ENCODE results near the gene SMIM5. TPM values are rescaled to one million over a fixed set of nuclear protein-coding genes. Genes with fewer than 3 reads are reported as not detected.

Gene SMIM5
- total RNA-seq, 1 experiment from 2014 or later, result 0.24 TPM

DNA sequence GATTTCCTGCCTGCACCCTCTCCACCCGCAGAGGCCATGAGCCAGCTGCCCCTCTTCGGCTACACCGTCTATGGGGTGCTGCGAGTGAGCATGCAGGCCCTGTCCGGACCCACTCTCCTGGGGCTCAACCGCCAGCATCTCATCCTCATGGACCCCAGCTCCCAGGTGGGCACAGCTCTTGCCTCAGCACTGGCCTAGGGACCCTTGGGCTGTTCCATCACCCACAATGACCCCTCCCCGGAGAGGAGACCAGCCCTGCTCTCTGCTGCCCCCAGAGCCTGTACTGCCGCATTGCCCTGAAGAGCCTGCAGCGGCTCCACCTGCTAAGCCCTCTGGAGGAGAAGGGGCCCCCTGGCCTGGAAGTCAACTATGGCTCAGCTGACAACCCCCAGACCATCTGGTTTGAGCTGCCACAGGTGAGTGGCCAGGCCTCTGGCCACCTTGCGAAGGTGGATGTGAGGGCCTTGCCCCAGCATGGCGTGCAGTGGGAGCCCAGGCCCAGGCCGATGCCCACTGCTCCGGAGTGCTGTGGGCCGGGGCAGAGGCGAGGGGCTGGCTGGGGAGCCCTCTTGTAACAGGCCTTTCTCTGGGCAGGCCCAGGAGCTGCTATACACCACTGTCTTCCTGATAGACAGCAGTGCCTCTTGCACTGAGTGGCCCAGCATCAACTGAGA lies 7.3 kb upstream of the SMIM5 start:
- Histone ChIP-seq H3K23me2 (ENCODE audit: insufficient read length, low read depth, low read length, poor library complexity, severe bottlenecking) (no peaks in the 10 kb centered on the region), H2BK20ac (ENCODE audit: low read depth, low read length, poor library complexity, severe bottlenecking) (no peak overlapping the region), H3K23ac (ENCODE audit: insufficient read length, low read depth, low read length) (no peak overlapping the region), H3K9me3 (ENCODE audit: control insufficient read depth, low read depth, low read length) (no peaks in the 10 kb centered on the region), H2BK120ac (ENCODE audit: low read depth, low read length, poor library complexity, severe bottlenecking) (no peak overlapping the region), H2BK5ac (ENCODE audit: insufficient read length, low read length) (no peak overlapping the region), H4K8ac (replicated peaks; ENCODE audit: insufficient read length, low read depth, low read length) (no peak overlapping the region), H4K20me1 (ENCODE audit: control insufficient read depth, insufficient read depth, insufficient read length) (no peaks in the 10 kb centered on the region), H4K5ac (ENCODE audit: insufficient read length, low read depth, low read length) (no peak overlapping the region), H4K91ac (ENCODE audit: insufficient read length, low read depth, low read length) (no peak overlapping the region), H3K4ac (ENCODE audit: low read depth, low read length) (no peak overlapping the region), H3K4me1 (ENCODE audit: insufficient read depth, low read length) (no peaks in the 10 kb centered on the region), H3K9ac (ENCODE audit: extremely low read depth, insufficient read length, low read length) (no peak overlapping the region), H3K79me1 (ENCODE audit: insufficient read depth, low read depth, low read length, poor library complexity, severe bottlenecking) (no peaks in the 10 kb centered on the region), H2AFZ (ENCODE audit: low read length) (no peak overlapping the region), H3K79me2 (ENCODE audit: insufficient read depth, low read length) (no peaks in the 10 kb centered on the region), H3K14ac (ENCODE audit: insufficient read depth, low read length) (no peak overlapping the region), H3K56ac (ENCODE audit: insufficient read length, low read depth, low read length) (no peak overlapping the region), H2BK15ac (ENCODE audit: low read depth, low read length) (no peak overlapping the region), H3K4me2 (ENCODE audit: insufficient read depth, insufficient read length, low read length) (no peak overlapping the region), H2AK5ac (ENCODE audit: insufficient read length, low read length) (no peak overlapping the region), H3T11ph (ENCODE audit: low read length) (no peak overlapping the region), H3K18ac (ENCODE audit: insufficient read length, low read depth, low read length) (no peak overlapping the region), H2BK12ac (ENCODE audit: insufficient read length, low read depth, low read length) (no peak overlapping the region), H3K27ac (ENCODE audit: insufficient read length, low read depth, low read length) (no peak overlapping the region), H3K27me3 (ENCODE audit: insufficient read depth, low read length) (no peaks in the 10 kb centered on the region; the same call in 1 of the 2 replicates)
- no peak overlapping the region for H3K4me3 Mint-ChIP-seq
- H3K36me3 Mint-ChIP-seq (ENCODE audit: insufficient read depth in 1 of 3, low read depth in 3 of 3), result peaks cover 0 to 15% (median 2%) of the 10 kb centered on the region in 3 experiments; a peak in 3 of 7 replicates
- TF ChIP-seq, protein P1, sequence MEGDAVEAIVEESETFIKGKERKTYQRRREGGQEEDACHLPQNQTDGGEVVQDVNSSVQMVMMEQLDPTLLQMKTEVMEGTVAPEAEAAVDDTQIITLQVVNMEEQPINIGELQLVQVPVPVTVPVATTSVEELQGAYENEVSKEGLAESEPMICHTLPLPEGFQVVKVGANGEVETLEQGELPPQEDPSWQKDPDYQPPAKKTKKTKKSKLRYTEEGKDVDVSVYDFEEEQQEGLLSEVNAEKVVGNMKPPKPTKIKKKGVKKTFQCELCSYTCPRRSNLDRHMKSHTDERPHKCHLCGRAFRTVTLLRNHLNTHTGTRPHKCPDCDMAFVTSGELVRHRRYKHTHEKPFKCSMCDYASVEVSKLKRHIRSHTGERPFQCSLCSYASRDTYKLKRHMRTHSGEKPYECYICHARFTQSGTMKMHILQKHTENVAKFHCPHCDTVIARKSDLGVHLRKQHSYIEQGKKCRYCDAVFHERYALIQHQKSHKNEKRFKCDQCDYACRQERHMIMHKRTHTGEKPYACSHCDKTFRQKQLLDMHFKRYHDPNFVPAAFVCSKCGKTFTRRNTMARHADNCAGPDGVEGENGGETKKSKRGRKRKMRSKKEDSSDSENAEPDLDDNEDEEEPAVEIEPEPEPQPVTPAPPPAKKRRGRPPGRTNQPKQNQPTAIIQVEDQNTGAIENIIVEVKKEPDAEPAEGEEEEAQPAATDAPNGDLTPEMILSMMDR (conservative IDR thresholded peaks at IDR 0.05), result peak; percentile 90
- peak; percentile 87 for DNase-seq
- peaks cover 8% of the 10 kb centered on the region for H3K27me3 Mint-ChIP-seq (ENCODE audit: low read depth)
- no CpG with 5 or more reads among the region's 15 CpGs for WGBS (ENCODE audit: extremely low coverage, insufficient read length, low lambda C conversion rate)
- H3K9me3 Mint-ChIP-seq, result no peaks in the 10 kb centered on the region
- no peaks in the 10 kb centered on the region for H3K4me1 Mint-ChIP-seq
- H3K27ac Mint-ChIP-seq, result no peak overlapping the region

Measured in H9 (cell line).